NCI-H1417 (cell line): ENCODE results near the gene CFAP92.

ENCODE experiments used
- DNase-seq, 3 experiments: peaks; one replicate each; lab custom pipeline; 2025; lab: John Stamatoyannopoulos, UW

CFAP92 gene

GRCh38 chr3:128863560-128863959, 130.3 kb downstream of the CFAP92 start:
- no peak for DNase-seq

GRCh38 chr3:128861491-128861890, 132.4 kb downstream of the CFAP92 start:
- no peak for DNase-seq
